ENCODE data around the gene SPOCK2.

The SPOCK2 gene

GRCh38 chr10:72085166-72085565 is 3.2 kb downstream of the SPOCK2 start:
- peaks cover 66% of the 10 kb centered on the region for H3K27me3 ChIP-seq (ENCODE audit: insufficient read depth, low read length)

DNA sequence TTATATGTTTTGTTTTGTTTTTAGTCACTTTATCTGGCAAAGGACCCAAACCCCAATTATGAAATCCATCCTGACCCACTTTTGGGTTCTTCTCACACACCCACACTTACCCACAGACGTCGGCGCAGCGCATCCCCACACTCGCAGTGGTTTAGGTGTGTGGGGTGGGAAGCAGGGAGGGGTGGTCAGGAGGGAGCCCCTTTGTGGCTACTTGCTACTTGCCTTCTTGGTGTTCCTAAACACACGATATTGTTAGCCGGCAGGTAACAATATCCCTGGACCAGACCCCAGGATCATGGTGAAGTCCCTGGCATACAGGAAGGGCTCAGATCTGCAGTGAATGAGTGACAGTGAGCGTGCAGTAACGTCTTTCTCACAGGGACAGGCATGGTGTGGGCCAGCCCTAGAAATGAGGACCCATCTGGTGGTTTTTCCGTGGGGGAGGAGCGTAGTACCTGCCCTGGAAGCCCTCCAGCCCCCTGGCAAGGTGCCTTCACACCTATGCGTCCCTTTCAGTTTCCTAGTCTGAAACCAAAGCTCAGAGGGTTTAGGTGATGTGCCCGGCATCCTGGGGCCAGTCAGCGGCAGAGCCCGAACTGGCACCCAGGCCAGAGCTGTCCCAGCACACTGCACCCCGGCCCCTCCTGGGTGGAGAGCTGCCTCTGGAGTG is 4.4 kb downstream of the SPOCK2 start:
- Histone ChIP-seq H3K9ac (ENCODE audit: low read depth, low read length) (no peak overlapping the region), H3K27me3 (ENCODE audit: insufficient read depth, low read length) (peaks cover 53% of the 10 kb centered on the region), H3K36me3 (ENCODE audit: insufficient read depth, low read depth, low read length) (no peaks in the 10 kb centered on the region), H3K4me1 (ENCODE audit: insufficient read depth, low read length) (peaks cover 14% of the 10 kb centered on the region; the same call in 1 of the 2 replicates), H3K27ac (ENCODE audit: low read length) (no peak overlapping the region), H3K4me3 (ENCODE audit: low read length) (no peak overlapping the region), H3K9me3 (ENCODE audit: insufficient read depth, low read depth, low read length) (no peaks in the 10 kb centered on the region)

More at GRCh38 chr10:72085166-72085565, 3.2 kb downstream of the SPOCK2 start:
- H3K27ac ChIP-seq (ENCODE audit: low read length) = no peak overlapping the region
- H3K4me3 ChIP-seq (ENCODE audit: low read length) = no peak overlapping the region
- H3K36me3 ChIP-seq (ENCODE audit: insufficient read depth, low read depth, low read length) = no peaks in the 10 kb centered on the region
- H3K4me1 ChIP-seq (ENCODE audit: insufficient read depth, low read length) = peaks cover 10% of the 10 kb centered on the region; the same call in 1 of the 2 replicates
- no peaks in the 10 kb centered on the region for H3K9me3 ChIP-seq (ENCODE audit: insufficient read depth, low read depth, low read length)
- no peak overlapping the region for H3K9ac ChIP-seq (ENCODE audit: low read depth, low read length)

DNA sequence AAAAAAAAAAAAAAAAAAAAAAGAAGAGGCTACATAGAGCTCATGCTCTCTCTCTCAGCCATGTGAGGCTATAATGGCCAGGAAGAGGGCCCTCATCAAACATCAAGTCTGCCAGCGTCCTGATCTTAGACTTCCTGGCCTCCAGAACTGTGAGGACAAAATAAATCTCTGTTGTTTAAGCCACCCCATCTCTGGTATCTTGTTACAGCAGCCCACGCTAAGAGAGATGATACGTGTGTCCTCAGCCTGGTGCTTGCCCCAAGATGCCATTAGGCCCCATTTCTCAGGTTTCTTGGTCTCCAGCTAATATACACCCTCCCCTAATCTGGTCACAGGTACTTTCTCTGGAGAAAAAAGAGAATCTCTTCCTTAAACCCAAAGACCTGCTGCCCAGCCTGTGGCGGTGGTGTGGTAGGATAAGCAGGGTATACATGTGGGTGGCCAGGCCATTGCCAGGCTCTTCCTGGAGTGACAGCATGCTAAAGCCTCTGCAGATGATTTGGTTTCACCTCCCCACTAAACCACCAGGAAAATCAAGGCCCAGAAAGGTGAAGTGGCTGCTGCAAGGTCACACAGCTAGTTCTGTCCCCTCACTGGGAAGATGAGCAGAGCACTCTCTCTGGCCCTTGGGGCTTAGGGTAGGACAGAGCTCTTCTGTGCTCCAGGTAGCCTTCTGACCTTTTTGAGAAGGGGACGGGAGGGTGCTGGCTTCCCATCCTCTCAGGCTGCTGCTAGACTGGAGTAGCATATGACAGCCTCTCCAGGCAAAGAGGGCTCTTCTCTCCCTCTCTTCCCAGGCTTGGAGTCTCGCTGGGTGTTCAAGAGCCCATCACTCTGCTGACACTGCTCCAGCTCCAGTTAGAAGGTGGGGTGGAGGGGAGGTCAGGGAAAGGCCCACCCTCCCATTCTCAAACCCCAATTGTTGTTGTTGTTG is 5.2 kb downstream of the SPOCK2 start:
- H3K4me3 ChIP-seq (ENCODE audit: low read length) = no peak overlapping the region
- peaks cover 9% of the 10 kb centered on the region; the same call in 1 of the 2 replicates for H3K4me1 ChIP-seq (ENCODE audit: insufficient read depth, low read length)
- H3K9ac ChIP-seq (ENCODE audit: low read depth, low read length) = no peak overlapping the region
- H3K36me3 ChIP-seq (ENCODE audit: insufficient read depth, low read depth, low read length) = no peaks in the 10 kb centered on the region
- H3K27ac ChIP-seq (ENCODE audit: low read length) = no peak overlapping the region
- H3K27me3 ChIP-seq (ENCODE audit: insufficient read depth, low read length) = peaks cover 45% of the 10 kb centered on the region
- H3K9me3 ChIP-seq (ENCODE audit: insufficient read depth, low read depth, low read length) = no peaks in the 10 kb centered on the region

GRCh38 chr10:72081772-72082590 is 6.4 kb downstream of the SPOCK2 start:
- H3K27ac ChIP-seq (ENCODE audit: low read length) = no peak overlapping the region
- no peaks in the 10 kb centered on the region for H3K9me3 ChIP-seq (ENCODE audit: insufficient read depth, low read depth, low read length)

DNA sequence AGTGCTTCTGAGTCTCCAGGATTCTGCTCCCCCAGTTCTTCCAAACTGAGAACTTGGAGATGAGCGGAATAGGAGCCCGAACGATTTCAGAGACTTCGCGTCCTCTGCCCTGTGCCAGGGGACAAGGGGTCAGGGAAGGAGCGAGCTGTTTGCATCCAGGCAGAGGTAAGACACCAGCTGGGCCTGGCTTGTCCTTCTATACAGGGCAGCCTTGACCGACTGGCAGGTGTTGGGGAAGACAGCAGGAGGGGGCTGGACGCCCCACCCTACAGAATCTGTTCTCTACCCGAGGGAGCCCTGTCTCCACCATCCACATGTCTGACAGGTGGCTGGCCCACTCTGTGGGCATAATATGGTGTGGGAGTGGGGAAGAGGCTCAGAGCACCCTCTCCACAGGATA is 7.1 kb downstream of the SPOCK2 start:
- Histone ChIP-seq H3K9me3 (ENCODE audit: insufficient read depth, low read depth, low read length) (no peaks in the 10 kb centered on the region), H3K27me3 (ENCODE audit: insufficient read depth, low read length) (peaks cover 26% of the 10 kb centered on the region), H3K9ac (ENCODE audit: low read depth, low read length) (no peak overlapping the region), H3K27ac (ENCODE audit: low read length) (no peak overlapping the region), H3K36me3 (ENCODE audit: insufficient read depth, low read depth, low read length) (no peaks in the 10 kb centered on the region), H3K4me3 (ENCODE audit: low read length) (no peak overlapping the region), H3K4me1 (ENCODE audit: insufficient read depth, low read length) (peaks cover 6% of the 10 kb centered on the region; the same call in 1 of the 2 replicates)

More at GRCh38 chr10:72081772-72082590, 6.4 kb downstream of the SPOCK2 start:
- no peak overlapping the region for H3K9ac ChIP-seq (ENCODE audit: low read depth, low read length)
- no peak overlapping the region for H3K4me3 ChIP-seq (ENCODE audit: low read length)
- peaks cover 34% of the 10 kb centered on the region for H3K27me3 ChIP-seq (ENCODE audit: insufficient read depth, low read length)
- H3K4me1 ChIP-seq (ENCODE audit: insufficient read depth, low read length) = peaks cover 9% of the 10 kb centered on the region; the same call in 1 of the 2 replicates
- H3K36me3 ChIP-seq (ENCODE audit: insufficient read depth, low read depth, low read length) = no peaks in the 10 kb centered on the region

DNA sequence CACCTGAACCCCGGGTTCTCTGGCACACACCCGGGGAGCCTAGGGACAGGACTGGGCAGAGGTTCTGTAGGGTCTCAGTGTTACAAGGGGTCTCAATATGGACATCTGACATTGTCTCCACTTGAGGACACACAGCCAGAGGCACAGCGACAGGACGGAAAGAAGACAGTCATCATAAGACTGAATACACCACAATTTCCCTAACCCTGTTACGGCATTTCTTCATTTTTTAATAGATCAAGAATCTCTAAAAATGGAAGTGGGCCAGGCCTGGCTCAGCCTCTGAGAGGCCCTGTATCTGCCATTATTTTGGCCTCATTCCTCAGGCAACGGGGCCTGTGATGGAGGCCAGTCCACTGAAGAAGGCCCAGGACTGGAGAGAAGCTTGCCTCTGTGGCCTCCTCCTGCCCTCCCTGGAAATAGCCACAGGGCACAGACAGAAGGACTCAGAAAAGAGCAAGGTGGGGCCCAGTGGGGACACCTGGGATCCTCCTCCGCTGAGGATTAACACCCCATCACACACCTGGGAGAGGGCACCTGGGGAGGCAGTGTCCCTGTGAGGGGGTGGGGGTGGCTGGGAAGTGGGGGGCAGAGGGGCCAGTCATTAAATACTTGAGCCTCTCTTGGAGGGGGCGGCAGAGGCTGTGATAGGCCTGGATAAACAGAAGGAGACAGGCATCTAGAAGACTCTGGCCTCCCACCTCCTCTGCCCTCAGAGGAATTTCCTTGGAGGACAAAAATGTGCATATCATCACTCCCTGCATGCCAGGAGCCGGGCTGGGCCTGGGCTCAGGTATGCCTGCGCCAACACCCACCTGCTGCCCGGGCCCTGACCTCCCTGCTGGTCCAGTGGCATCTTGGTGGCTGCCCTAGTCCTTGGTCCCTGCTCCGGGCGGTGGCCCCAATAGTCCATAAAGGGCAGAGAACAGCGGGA is 8.0 kb downstream of the SPOCK2 start:
- H3K9me3 ChIP-seq (ENCODE audit: insufficient read depth, low read depth, low read length) = no peaks in the 10 kb centered on the region
- H3K27ac ChIP-seq (ENCODE audit: low read length) = no peak overlapping the region
- no peaks in the 10 kb centered on the region for H3K36me3 ChIP-seq (ENCODE audit: insufficient read depth, low read depth, low read length)
- no peak overlapping the region for H3K4me3 ChIP-seq (ENCODE audit: low read length)
- no peak overlapping the region for H3K9ac ChIP-seq (ENCODE audit: low read depth, low read length)
- H3K4me1 ChIP-seq (ENCODE audit: insufficient read depth, low read length) = peaks cover 6% of the 10 kb centered on the region; the same call in 1 of the 2 replicates
- peaks cover 17% of the 10 kb centered on the region for H3K27me3 ChIP-seq (ENCODE audit: insufficient read depth, low read length)

DNA sequence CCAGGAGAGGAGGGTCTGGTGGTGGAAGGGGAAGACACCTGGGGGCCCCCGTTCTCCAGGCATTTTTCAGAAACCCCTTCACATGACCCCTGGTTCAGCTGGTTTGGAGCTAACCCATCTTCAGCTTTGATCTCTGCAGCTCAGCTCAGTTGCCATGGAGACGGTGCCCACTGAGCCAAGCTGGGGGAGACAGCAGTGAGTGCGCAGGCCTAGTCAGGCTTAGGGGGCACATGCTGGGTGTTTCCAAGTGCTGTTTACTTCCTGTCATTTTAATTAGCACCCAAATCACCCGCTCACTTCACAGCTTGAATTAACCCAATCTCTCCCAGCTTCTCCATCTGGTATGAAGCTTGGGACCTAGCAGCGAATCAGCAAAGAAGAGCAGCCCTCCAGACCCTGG is 9.0 kb downstream of the SPOCK2 start:
- Histone ChIP-seq H3K36me3 (ENCODE audit: insufficient read depth, low read depth, low read length) (no peaks in the 10 kb centered on the region), H3K4me1 (ENCODE audit: insufficient read depth, low read length) (peaks cover 6% of the 10 kb centered on the region; the same call in 1 of the 2 replicates), H3K9ac (ENCODE audit: low read depth, low read length) (no peak overlapping the region), H3K27ac (ENCODE audit: low read length) (no peak overlapping the region), H3K27me3 (ENCODE audit: insufficient read depth, low read length) (peaks cover 7% of the 10 kb centered on the region; the same call in 1 of the 2 replicates), H3K4me3 (ENCODE audit: low read length) (no peak overlapping the region), H3K9me3 (ENCODE audit: insufficient read depth, low read depth, low read length) (no peaks in the 10 kb centered on the region)

GRCh38 chr10:72077275-72077990 is 10.9 kb downstream of the SPOCK2 start:
- Histone ChIP-seq H3K9ac (ENCODE audit: low read depth, low read length) (no peak overlapping the region), H3K27me3 (ENCODE audit: insufficient read depth, low read length) (no peaks in the 10 kb centered on the region), H3K4me1 (ENCODE audit: insufficient read depth, low read length) (peaks cover 6% of the 10 kb centered on the region; the same call in 1 of the 2 replicates), H3K9me3 (ENCODE audit: insufficient read depth, low read depth, low read length) (no peaks in the 10 kb centered on the region), H3K27ac (ENCODE audit: low read length) (no peak overlapping the region), H3K4me3 (ENCODE audit: low read length) (no peak overlapping the region), H3K36me3 (ENCODE audit: insufficient read depth, low read depth, low read length) (no peaks in the 10 kb centered on the region)

DNA sequence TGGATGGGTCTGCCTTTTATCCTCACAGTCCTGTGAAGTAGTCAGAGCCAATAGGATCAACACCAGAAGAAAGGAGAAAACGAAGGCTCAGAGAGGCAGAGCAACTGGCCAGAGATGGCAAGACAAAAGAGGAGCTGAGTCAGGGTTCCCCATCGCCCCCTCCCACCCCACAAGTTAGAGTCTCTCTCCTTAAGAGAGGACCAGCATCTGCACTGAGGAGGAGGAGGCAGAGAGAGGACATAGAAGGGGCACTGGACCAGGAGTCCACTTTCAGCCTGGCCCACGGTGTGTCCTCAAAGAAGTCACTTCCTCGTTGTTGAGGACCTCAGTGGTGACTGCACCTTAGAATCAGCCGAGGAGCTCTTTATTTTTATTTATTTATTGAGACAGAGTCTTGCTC is 11.6 kb downstream of the SPOCK2 start:
- peaks cover 6% of the 10 kb centered on the region; the same call in 1 of the 2 replicates for H3K4me1 ChIP-seq (ENCODE audit: insufficient read depth, low read length)
- no peaks in the 10 kb centered on the region for H3K9me3 ChIP-seq (ENCODE audit: insufficient read depth, low read depth, low read length)
- H3K4me3 ChIP-seq (ENCODE audit: low read length) = no peak overlapping the region

More for the DNA sequence above, 11.6 kb downstream of the SPOCK2 start:
- Histone ChIP-seq H3K27ac (ENCODE audit: low read length) (no peak overlapping the region), H3K9ac (ENCODE audit: low read depth, low read length) (no peak overlapping the region), H3K36me3 (ENCODE audit: insufficient read depth, low read depth, low read length) (no peaks in the 10 kb centered on the region), H3K27me3 (ENCODE audit: insufficient read depth, low read length) (no peaks in the 10 kb centered on the region)

Data from iPS-20b (cell line).